Measurements from ENCODE around the gene ELF4.

DNA sequence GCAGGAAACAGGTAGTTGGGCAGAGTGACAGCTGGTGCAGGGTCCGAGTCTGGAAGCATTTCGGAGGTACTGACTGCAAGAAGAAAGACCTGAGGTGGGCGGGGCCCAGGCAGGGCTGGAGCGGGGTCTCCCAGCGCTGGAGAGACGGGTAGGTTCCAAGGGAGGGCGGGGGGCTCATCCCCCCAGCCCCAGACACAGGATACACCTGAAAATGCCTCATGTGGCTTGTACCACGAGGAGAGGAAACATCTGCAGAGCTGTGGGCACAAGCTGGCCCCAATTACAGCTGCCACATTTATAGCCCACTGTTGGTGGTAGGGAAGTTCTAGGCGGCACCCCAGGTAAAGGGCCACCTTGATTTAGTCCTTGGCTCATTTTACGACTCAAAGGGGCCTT lies 38.0 kb downstream of the ELF4 start:
- TF ChIP-seq POLR2A (IDR thresholded peaks at IDR 0.05), result no peak
- TF ChIP-seq, protein P1, sequence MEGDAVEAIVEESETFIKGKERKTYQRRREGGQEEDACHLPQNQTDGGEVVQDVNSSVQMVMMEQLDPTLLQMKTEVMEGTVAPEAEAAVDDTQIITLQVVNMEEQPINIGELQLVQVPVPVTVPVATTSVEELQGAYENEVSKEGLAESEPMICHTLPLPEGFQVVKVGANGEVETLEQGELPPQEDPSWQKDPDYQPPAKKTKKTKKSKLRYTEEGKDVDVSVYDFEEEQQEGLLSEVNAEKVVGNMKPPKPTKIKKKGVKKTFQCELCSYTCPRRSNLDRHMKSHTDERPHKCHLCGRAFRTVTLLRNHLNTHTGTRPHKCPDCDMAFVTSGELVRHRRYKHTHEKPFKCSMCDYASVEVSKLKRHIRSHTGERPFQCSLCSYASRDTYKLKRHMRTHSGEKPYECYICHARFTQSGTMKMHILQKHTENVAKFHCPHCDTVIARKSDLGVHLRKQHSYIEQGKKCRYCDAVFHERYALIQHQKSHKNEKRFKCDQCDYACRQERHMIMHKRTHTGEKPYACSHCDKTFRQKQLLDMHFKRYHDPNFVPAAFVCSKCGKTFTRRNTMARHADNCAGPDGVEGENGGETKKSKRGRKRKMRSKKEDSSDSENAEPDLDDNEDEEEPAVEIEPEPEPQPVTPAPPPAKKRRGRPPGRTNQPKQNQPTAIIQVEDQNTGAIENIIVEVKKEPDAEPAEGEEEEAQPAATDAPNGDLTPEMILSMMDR (IDR thresholded peaks at IDR 0.05), result no peak

All from thyroid gland (tissue), 4 donors.